Calu3 (cell line): ENCODE measurements around the gene KCNIP4. TPM values are rescaled to one million over a fixed set of nuclear protein-coding genes. Genes with fewer than 3 reads are reported as not detected.
"Not testable (repeated sequence)": the region's sequence is repeated elsewhere in the genome, so short reads cannot be mapped to it uniquely, and the experiment has no call there.

Experiments used
- BruUV-seq: library from RNA; stranded (reverse); fragments of 400-500 nt; replicated peaks from 2 replicates; lab custom pipeline; 2021; lab: Mats Ljungman, UMichigan
- CTCF ChIA-PET: fragments of 300-600 bp; sonication (Branson Sonifier 250); formaldehyde crosslinking; loops from one replicate; lab custom pipeline; 2022; ENCODE audit warnings: antibody characterized with exemption; lab: Charles Lee
- DNase-seq: peaks from one replicate; pipeline ENCODE4 v3.0.0; 2022
- H3K27ac Mint-ChIP-seq: one replicate; pipeline ENCODE4 v1.8.0; 2022; ENCODE audit warnings: mixed read lengths; ENCODE audit not compliant: unreplicated experiment
- H3K27me3 Mint-ChIP-seq: one replicate; pipeline ENCODE4 v1.8.0; 2022; ENCODE audit warnings: mixed read lengths; ENCODE audit not compliant: unreplicated experiment
- H3K36me3 Mint-ChIP-seq: one replicate; pipeline ENCODE4 v1.8.0; 2022; ENCODE audit warnings: mild to moderate bottlenecking, moderate library complexity, mixed read lengths; ENCODE audit not compliant: insufficient read depth, unreplicated experiment
- H3K4me1 Mint-ChIP-seq: one replicate; pipeline ENCODE4 v1.8.0; 2022; ENCODE audit warnings: mild to moderate bottlenecking, low read depth, mixed read lengths; ENCODE audit not compliant: unreplicated experiment
- H3K4me3 Mint-ChIP-seq: one replicate; pipeline ENCODE4 v1.8.0; 2022; ENCODE audit warnings: mild to moderate bottlenecking, low read depth, moderate library complexity, mixed read lengths; ENCODE audit not compliant: unreplicated experiment
- H3K9me3 Mint-ChIP-seq: one replicate; pipeline ENCODE4 v1.8.0; 2022; ENCODE audit warnings: low read depth, mixed read lengths; ENCODE audit not compliant: unreplicated experiment
- intact Hi-C: fragments of 100-400 bp; cut with micrococcal nuclease; formaldehyde crosslinking; loops from one replicate; pipeline ENCODE4 v1.10.0; 2022; ENCODE audit not compliant: unreplicated experiment
- total RNA-seq: library from RNA; stranded (reverse); gene quantifications from 2 replicates; pipeline ENCODE4 v1.2.3, GENCODE V29; 2022
- TF ChIP-seq, protein P1 (sequence below): fragments of 200-600 bp; IDR thresholded peaks from one replicate; pipeline ENCODE4 v1.8.0; 2022; ENCODE audit warnings: antibody characterized with exemption; ENCODE audit not compliant: unreplicated experiment

The KCNIP4 gene
- total RNA-seq, 1 experiment from 2014 or later, result not detected

DNA sequence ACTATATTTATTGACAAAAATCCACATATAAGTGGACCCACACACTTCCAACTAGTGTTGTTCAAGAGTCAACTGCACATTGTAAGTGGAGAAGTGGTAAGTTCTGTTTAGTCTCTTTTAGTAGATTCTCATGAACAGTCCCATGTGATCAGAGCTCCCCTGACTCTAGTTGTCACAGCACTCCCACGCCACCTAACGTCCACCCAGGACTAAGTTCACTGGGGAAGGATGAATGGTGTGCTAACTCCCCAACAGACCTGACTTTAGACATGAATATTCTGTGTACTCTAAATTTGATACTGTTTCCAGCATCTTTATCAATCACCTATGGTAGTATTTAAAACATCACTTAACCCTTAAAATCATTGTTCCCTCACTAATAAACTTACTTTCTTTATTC lies 1188.5 kb downstream of the KCNIP4 start:
- no peaks in the 10 kb centered on the region for H3K36me3 Mint-ChIP-seq
- BruUV-seq, result no TSS peak
- no peaks in the 10 kb centered on the region for H3K9me3 Mint-ChIP-seq
- no peaks in the 10 kb centered on the region for H3K27me3 Mint-ChIP-seq
- DNase-seq, result no peak
- no peaks in the 10 kb centered on the region for H3K4me1 Mint-ChIP-seq
- no peak overlapping the region for H3K27ac Mint-ChIP-seq
- CTCF ChIA-PET, result no interaction called here
- intact Hi-C loops, result no loop called here
- H3K4me3 Mint-ChIP-seq, result no peak overlapping the region
- TF ChIP-seq, protein P1, sequence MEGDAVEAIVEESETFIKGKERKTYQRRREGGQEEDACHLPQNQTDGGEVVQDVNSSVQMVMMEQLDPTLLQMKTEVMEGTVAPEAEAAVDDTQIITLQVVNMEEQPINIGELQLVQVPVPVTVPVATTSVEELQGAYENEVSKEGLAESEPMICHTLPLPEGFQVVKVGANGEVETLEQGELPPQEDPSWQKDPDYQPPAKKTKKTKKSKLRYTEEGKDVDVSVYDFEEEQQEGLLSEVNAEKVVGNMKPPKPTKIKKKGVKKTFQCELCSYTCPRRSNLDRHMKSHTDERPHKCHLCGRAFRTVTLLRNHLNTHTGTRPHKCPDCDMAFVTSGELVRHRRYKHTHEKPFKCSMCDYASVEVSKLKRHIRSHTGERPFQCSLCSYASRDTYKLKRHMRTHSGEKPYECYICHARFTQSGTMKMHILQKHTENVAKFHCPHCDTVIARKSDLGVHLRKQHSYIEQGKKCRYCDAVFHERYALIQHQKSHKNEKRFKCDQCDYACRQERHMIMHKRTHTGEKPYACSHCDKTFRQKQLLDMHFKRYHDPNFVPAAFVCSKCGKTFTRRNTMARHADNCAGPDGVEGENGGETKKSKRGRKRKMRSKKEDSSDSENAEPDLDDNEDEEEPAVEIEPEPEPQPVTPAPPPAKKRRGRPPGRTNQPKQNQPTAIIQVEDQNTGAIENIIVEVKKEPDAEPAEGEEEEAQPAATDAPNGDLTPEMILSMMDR, result no peak

DNA sequence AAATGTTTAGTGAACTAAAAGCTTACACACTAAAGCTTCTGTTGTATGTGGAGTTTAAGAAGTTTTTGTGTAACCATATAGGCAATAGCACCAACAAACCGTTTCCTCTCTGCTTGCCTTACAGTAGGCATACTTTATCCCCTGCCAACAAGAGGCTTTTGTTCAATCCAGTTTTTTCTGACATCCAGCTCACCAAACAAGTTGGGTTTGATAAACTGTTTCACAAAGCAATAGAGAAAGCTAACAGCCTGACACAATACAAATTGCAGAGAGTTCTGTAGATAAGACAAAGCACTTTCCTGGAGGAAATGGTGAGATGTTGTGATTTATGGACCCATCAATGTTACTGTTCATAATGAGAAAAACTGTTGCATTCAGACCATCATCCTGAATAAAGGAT lies 1194.5 kb downstream of the KCNIP4 start:
- Mint-ChIP-seq H3K36me3 (no peaks in the 10 kb centered on the region), H3K9me3 (no peaks in the 10 kb centered on the region), H3K4me1 (no peaks in the 10 kb centered on the region), H3K4me3 (no peak overlapping the region), H3K27ac (no peak overlapping the region), H3K27me3 (no peaks in the 10 kb centered on the region)
- no peak for DNase-seq
- CTCF ChIA-PET, result no interaction called here
- intact Hi-C loops, result no loop called here
- TF ChIP-seq, protein P1, result no peak
- BruUV-seq, result no TSS peak

DNA sequence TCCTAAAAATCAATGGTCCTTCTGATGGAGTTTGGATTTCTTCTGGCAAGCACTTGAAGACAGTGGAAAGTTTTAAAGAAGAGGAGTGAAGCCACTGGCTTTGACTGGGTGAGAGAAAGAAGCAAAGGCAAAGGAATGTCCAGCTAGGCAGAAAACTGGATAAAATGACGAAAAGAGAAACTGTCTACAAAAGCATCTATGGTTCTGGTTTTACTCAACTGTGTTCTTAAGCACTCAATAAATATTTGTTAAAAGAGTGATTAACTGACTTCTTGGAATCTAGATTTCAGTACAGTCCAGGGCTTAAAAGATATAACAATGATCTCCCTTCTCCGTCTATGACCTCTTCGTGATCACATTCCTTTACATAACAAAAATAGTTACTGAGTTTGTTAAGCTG lies 1195.9 kb downstream of the KCNIP4 start:
- intact Hi-C loops, result no loop called here
- CTCF ChIA-PET, result no interaction called here
- TF ChIP-seq, protein P1, result no peak
- no peak for DNase-seq
- no peaks in the 10 kb centered on the region for H3K36me3 Mint-ChIP-seq
- no peaks in the 10 kb centered on the region for H3K27me3 Mint-ChIP-seq
- H3K9me3 Mint-ChIP-seq, result no peaks in the 10 kb centered on the region
- H3K27ac Mint-ChIP-seq, result no peak overlapping the region
- no peaks in the 10 kb centered on the region for H3K4me1 Mint-ChIP-seq
- BruUV-seq, result no TSS peak
- no peak overlapping the region for H3K4me3 Mint-ChIP-seq

DNA sequence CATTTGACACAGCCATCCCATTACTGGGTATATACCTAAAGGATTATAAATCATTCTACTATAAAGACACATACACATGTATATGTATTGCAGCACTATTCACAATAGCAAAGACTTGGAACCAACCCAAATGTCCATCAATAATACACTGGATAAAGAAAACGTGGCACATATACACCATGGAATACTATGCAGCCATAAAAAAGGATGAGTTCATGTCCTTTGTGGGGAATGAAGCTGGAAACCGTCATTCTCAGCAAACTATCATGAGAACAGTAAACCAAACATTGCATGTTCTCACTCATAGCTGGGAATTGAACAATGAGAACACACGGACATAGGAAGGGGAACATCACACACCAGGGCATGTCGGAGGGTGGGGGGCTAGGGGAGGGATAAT lies 1202.6 kb downstream of the KCNIP4 start:
- H3K4me3 Mint-ChIP-seq, H3K36me3 Mint-ChIP-seq, DNase-seq, H3K27me3 Mint-ChIP-seq, H3K4me1 Mint-ChIP-seq, H3K9me3 Mint-ChIP-seq, intact Hi-C loops, CTCF ChIA-PET, BruUV-seq, H3K27ac Mint-ChIP-seq: not testable (repeated sequence)

DNA sequence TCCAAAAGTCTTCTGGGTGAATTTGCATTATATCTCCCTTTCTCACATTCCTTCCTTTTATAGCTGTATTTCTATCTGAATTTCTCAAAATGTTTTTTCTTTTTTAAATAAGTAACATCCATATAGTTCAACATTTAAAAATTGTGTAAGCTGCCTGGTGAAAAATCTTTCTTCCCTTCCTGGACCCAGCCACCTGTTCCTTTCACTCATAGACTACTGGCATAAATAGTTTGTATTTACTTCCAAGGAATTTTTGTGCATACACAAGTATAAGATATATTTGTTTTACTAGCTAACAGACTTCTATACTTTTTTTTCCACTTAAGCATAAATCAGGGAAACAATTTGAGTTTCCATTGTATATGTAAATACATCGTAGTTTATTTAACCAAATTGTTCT lies 1212.6 kb downstream of the KCNIP4 start:
- no peaks in the 10 kb centered on the region for H3K36me3 Mint-ChIP-seq
- H3K4me1 Mint-ChIP-seq, result no peaks in the 10 kb centered on the region
- intact Hi-C loops, result no loop called here
- CTCF ChIA-PET, result interaction anchor here (0.7 kb wide), 1 partner anchor 31 kb away, joined by 8 read pairs; no protein-coding TSS in a partner anchor
- BruUV-seq, result no TSS peak
- TF ChIP-seq, protein P1, result no peak
- H3K27ac Mint-ChIP-seq, result no peak overlapping the region
- H3K9me3 Mint-ChIP-seq, result peaks cover 17% of the 10 kb centered on the region
- H3K4me3 Mint-ChIP-seq, result no peak overlapping the region
- H3K27me3 Mint-ChIP-seq, result no peaks in the 10 kb centered on the region
- no peak for DNase-seq
